PFSK-1 (cell line): ENCODE measurements around the gene FSTL4.

Experiments
- FOXP2 ChIP-seq: optimal IDR thresholded peaks from 2 replicates; pipeline ENCODE3; 2011; ENCODE audit warnings: borderline replicate concordance, control low read depth, inconsistent platforms; ENCODE audit not compliant: insufficient read depth; ENCODE audit errors: extremely low read length, extremely low read depth
- POLR2AphosphoS5 ChIP-seq: IDR thresholded peaks from 2 replicates; pipeline ENCODE4 v1.6.1; 2012; ENCODE audit warnings: low read depth, mild to moderate bottlenecking, control low read depth, low read length, moderate library complexity
- SIN3A ChIP-seq: IDR thresholded peaks from 2 replicates; pipeline ENCODE4 v1.6.1; 2012; ENCODE audit warnings: mild to moderate bottlenecking, low read length, moderate library complexity, borderline replicate concordance; ENCODE audit not compliant: insufficient read depth
- TAF1 ChIP-seq: IDR thresholded peaks from 2 replicates; pipeline ENCODE4 v1.6.1; 2012; ENCODE audit warnings: low read length, control low read depth, borderline replicate concordance; ENCODE audit not compliant: insufficient read depth
- TF ChIP-seq, protein P1 (sequence below), 2 experiments: IDR thresholded peaks; 2 replicates each; pipeline versions ENCODE4 v1.6.1 to v1.8.0; 2011 to 2012; ENCODE audit warnings: low read depth in 2 of 2, low read length in 2 of 2, control low read depth in 1 of 2, inconsistent platforms in 1 of 2, mild to moderate bottlenecking in 1 of 2, moderate library complexity in 1 of 2; ENCODE audit not compliant: insufficient read depth in 1 of 2

FSTL4 gene

DNA sequence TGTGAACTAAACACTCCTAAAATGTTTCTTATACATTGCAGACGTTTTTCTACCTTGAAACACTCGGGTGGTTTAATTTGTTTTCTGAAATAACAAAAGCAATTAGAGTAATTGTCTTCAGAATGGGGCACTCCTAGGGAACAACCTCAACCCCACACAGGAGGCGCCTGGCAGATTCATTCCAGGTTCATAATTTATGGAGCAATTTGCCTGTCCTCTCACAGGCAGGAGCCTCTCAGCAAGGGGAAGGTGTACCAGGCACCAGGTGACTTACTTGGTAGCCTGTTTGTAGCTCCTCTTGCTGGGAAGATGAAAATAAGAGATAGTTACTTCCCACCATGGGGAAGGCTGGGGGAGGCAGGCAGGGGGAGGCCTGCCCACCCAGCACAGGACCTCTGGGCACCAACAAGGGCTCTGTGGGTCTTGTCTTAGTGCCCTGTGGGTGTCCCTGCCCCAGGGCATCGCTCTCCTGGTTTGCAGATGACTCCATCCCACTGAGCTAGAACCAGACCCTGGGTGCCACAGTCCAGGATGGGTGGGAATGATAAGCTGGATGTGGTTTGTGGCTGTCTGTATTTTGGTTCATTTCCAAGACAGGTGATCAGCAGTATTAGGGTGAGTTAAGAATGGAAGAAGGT, 144.4 kb downstream of the FSTL4 start:
- TF ChIP-seq TAF1, result no peak
- no peak for TF ChIP-seq SIN3A
- TF ChIP-seq FOXP2, result no peak
- TF ChIP-seq, protein P1, sequence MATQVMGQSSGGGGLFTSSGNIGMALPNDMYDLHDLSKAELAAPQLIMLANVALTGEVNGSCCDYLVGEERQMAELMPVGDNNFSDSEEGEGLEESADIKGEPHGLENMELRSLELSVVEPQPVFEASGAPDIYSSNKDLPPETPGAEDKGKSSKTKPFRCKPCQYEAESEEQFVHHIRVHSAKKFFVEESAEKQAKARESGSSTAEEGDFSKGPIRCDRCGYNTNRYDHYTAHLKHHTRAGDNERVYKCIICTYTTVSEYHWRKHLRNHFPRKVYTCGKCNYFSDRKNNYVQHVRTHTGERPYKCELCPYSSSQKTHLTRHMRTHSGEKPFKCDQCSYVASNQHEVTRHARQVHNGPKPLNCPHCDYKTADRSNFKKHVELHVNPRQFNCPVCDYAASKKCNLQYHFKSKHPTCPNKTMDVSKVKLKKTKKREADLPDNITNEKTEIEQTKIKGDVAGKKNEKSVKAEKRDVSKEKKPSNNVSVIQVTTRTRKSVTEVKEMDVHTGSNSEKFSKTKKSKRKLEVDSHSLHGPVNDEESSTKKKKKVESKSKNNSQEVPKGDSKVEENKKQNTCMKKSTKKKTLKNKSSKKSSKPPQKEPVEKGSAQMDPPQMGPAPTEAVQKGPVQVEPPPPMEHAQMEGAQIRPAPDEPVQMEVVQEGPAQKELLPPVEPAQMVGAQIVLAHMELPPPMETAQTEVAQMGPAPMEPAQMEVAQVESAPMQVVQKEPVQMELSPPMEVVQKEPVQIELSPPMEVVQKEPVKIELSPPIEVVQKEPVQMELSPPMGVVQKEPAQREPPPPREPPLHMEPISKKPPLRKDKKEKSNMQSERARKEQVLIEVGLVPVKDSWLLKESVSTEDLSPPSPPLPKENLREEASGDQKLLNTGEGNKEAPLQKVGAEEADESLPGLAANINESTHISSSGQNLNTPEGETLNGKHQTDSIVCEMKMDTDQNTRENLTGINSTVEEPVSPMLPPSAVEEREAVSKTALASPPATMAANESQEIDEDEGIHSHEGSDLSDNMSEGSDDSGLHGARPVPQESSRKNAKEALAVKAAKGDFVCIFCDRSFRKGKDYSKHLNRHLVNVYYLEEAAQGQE (IDR thresholded peaks at IDR 0.05; ENCODE audit: insufficient read depth in 1 of 2, low read depth in 2 of 2, low read length in 2 of 2), result no peak
- no peak for TF ChIP-seq POLR2AphosphoS5

DNA sequence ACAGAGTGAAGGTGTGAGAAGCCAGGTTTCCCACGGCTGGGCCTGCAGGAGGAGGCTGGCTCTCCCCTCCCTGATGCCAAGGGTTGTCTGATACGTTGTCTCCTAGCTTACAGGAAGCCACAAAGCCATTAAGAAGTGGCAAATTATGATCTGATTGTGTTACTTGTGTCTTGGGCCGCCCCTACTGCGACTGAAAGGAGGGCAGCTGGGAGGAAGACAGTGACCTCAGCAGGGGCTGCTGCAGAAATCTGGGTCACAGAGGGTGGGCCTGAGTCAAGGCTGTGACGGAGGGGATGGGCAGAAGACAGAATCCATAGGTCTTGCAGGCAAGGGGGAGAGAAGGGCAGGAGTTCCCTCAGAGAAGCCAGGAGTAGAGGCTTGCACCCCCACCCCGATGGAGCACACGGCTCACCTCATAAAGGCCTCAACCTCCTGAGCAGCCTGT, 145.0 kb downstream of the FSTL4 start:
- TF ChIP-seq, protein P1 (IDR thresholded peaks at IDR 0.05; ENCODE audit: insufficient read depth in 1 of 2, low read depth in 2 of 2, low read length in 2 of 2), result no peak
- no peak for TF ChIP-seq TAF1
- no peak for TF ChIP-seq POLR2AphosphoS5
- no peak for TF ChIP-seq SIN3A
- TF ChIP-seq FOXP2, result no peak

DNA sequence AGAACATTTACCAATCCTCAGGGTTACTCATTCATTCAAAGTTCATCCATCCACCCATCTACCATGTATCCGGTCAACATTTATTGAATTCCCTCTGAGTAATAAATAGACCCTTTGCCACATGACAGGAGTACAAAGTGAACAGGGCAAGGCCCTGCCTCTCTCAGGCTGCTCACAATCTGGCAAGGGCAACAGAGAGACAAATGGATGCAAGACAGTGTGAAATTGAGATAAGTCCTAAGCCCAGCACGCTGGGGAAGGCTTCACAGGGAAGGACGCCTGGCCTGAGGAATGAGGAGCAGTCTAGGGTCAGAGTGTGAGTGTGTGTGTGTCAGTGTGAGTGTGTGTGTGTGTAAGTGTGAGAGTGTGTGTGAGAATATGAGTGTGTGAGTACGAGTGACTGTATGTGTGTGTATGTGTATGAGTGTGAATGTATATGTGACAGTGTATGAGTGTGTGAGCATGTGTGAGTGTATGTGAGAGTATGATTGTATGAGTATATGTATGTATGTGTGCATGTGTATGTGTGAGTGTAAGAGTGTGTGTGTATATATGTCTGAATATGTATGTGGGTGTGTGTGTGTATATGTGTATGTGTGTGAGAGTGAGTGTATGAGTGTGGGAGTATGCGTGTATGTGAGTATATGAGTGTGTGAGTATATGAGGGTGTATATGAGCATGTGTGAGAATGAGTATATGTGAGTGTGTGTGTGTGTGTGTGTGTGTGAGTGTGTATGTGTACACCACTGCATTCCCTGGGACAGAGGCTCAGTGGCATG, 145.6 kb downstream of the FSTL4 start:
- no peak for TF ChIP-seq POLR2AphosphoS5
- TF ChIP-seq TAF1, result no peak
- TF ChIP-seq, protein P1 (IDR thresholded peaks at IDR 0.05; ENCODE audit: insufficient read depth in 1 of 2, low read depth in 2 of 2, low read length in 2 of 2), result no peak
- TF ChIP-seq SIN3A, result no peak
- no peak for TF ChIP-seq FOXP2

DNA sequence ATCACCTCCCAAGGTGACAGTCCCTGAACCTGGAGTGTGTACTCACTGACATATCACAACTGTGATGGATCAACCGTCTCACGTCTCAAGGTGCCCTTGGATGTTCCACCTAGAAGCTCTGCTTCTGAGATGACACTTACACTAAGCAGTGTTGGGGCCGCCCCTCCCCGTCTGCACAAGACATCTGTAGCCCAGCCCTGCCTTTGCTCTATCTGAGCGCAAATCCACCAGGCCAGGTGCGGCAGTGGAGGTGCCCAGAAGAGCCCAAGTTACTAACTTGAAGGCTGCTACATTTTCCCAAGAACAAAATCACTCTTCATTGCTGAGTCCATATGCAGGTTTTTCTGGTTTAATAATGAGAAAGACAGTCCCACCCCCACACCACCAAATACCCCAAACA, 148.3 kb downstream of the FSTL4 start:
- TF ChIP-seq TAF1, result no peak
- TF ChIP-seq FOXP2, result no peak
- TF ChIP-seq, protein P1 (IDR thresholded peaks at IDR 0.05; ENCODE audit: insufficient read depth in 1 of 2, low read depth in 2 of 2, low read length in 2 of 2), result no peak
